Endodermal cell (in vitro differentiated cells): Measurements from ENCODE around the gene NRXN2. TPM values are rescaled to one million over a fixed set of nuclear protein-coding genes. Genes with fewer than 3 reads are reported as not detected.

Experiments
- DNase-seq: peaks from one replicate; pipeline ENCODE4 v3.0.0-alpha.2; 2017
- H3K27ac ChIP-seq: 2 replicates; pipeline ENCODE4 v1.5.1; 2013; ENCODE audit warnings: mild to moderate bottlenecking, low read depth, low read length, moderate library complexity
- H3K27me3 ChIP-seq: 2 replicates; pipeline ENCODE4 v1.6.1; 2013; ENCODE audit warnings: mild to moderate bottlenecking, low read length, moderate library complexity; ENCODE audit not compliant: insufficient read depth, control insufficient read depth, poor library complexity, severe bottlenecking
- H3K36me3 ChIP-seq: 2 replicates; pipeline ENCODE4 v1.7.0; 2013; ENCODE audit warnings: mild to moderate bottlenecking, low read length, moderate library complexity; ENCODE audit not compliant: control insufficient read depth, insufficient read depth
- H3K4me1 ChIP-seq: one replicate; pipeline ENCODE4 v1.7.0; 2013; ENCODE audit warnings: low read length; ENCODE audit not compliant: control insufficient read depth, insufficient read depth
- H3K4me3 ChIP-seq: 2 replicates; pipeline ENCODE4 v1.5.1; 2013; ENCODE audit warnings: mild to moderate bottlenecking, low read length, moderate library complexity
- H3K9ac ChIP-seq: 2 replicates; pipeline ENCODE4 v1.6.1; 2013; ENCODE audit warnings: mild to moderate bottlenecking, low read length, moderate library complexity; ENCODE audit not compliant: poor library complexity, severe bottlenecking; ENCODE audit errors: extremely low read depth
- H3K9me3 ChIP-seq: 2 replicates; pipeline ENCODE4 v1.6.1; 2013; ENCODE audit warnings: mild to moderate bottlenecking, low read length, moderate library complexity; ENCODE audit not compliant: control insufficient read depth
- H3K27ac Mint-ChIP-seq: 2 replicates; pipeline ENCODE4 v1.8.0; 2020; ENCODE audit warnings: mixed read lengths
- H3K27me3 Mint-ChIP-seq: 2 replicates; pipeline ENCODE4 v1.8.0; 2021; ENCODE audit warnings: mild to moderate bottlenecking, mixed read lengths; ENCODE audit not compliant: insufficient read depth
- H3K36me3 Mint-ChIP-seq: 2 replicates; pipeline ENCODE4 v1.8.0; 2020; ENCODE audit warnings: low read depth, mixed read lengths
- H3K4me1 Mint-ChIP-seq: 2 replicates; pipeline ENCODE4 v1.8.0; 2020; ENCODE audit warnings: mixed read lengths
- H3K4me3 Mint-ChIP-seq: 2 replicates; pipeline ENCODE4 v1.8.0; 2020; ENCODE audit warnings: mild to moderate bottlenecking, moderate library complexity, mixed read lengths
- H3K9me3 Mint-ChIP-seq: 2 replicates; pipeline ENCODE4 v1.8.0; 2020; ENCODE audit warnings: mild to moderate bottlenecking, mixed read lengths
- CTCF ChIP-seq: fragments of 200-600 bp; sonication (generic); conservative IDR thresholded peaks from 2 replicates; pipeline ENCODE4 v1.5.0; 2021; ENCODE audit warnings: antibody characterized with exemption, mild to moderate bottlenecking
- WGBS, 2 experiments: methylation state at CpG; one replicate each; pipeline versions ENCODE4 v1.1.5 to v1.1.7; 2013; ENCODE audit warnings: missing lambda C conversion rate in 2 of 2, mixed read lengths in 1 of 2; ENCODE audit not compliant: insufficient coverage in 1 of 2, insufficient read length in 1 of 2; 5-methylcytosine and 5-hydroxymethylcytosine counted together
- total RNA-seq, 2 donors: library from RNA; stranded (reverse); fragmentation: NEBNext Ultra II Directional in 1 of 2; extraction: Animal tissue kit (Norgen Biotek cat#: 25700) in 1 of 2; gene quantifications; 2 replicates in 1 of 2; 3 replicates in 1 of 2; pipeline ENCODE4 v1.2.1, GENCODE V29; 2021

NRXN2 gene
- total RNA-seq, 2 donors from 2014 or later: 1.00 to 1.5 TPM

- no peak overlapping the region for H3K4me3 ChIP-seq
- no peaks in the 10 kb centered on the region for H3K9me3 ChIP-seq
- Mint-ChIP-seq H3K4me1 (peaks cover 23% of the 10 kb centered on the region), H3K36me3 (no peaks in the 10 kb centered on the region), H3K27ac (no peak overlapping the region), H3K9me3 (no peaks in the 10 kb centered on the region), H3K4me3 (no peak overlapping the region), H3K27me3 (peaks cover 9% of the 10 kb centered on the region)
- DNase-seq: no peak
- no peak for TF ChIP-seq CTCF
- H3K36me3 ChIP-seq: no peaks in the 10 kb centered on the region
- no peak overlapping the region for H3K27ac ChIP-seq
- no peak overlapping the region for H3K9ac ChIP-seq
- WGBS, 2 experiments: 94 to 97% methylated on average over 3 to 4 of the region's 4 CpGs
- peaks cover 4% of the 10 kb centered on the region for H3K4me1 ChIP-seq
- H3K27me3 ChIP-seq: no peaks in the 10 kb centered on the region
These were observed 59.3 kb downstream of the NRXN2 start for GRCh38 chr11:64663656-64664055.

GRCh38 chr11:64661614-64662013, 61.4 kb downstream of the NRXN2 start:
- no peak overlapping the region for H3K4me3 ChIP-seq
- no peak for TF ChIP-seq CTCF
- H3K27me3 ChIP-seq: no peaks in the 10 kb centered on the region
- no peak overlapping the region for H3K4me3 Mint-ChIP-seq
- H3K27me3 Mint-ChIP-seq: peaks cover 5% of the 10 kb centered on the region
- no peak for DNase-seq
- H3K4me1 Mint-ChIP-seq: peaks cover 31% of the 10 kb centered on the region
- H3K36me3 ChIP-seq: no peaks in the 10 kb centered on the region
- H3K9me3 ChIP-seq: no peaks in the 10 kb centered on the region
- H3K9me3 Mint-ChIP-seq: no peaks in the 10 kb centered on the region
- H3K27ac Mint-ChIP-seq: no peak overlapping the region
- H3K36me3 Mint-ChIP-seq: no peaks in the 10 kb centered on the region
- no peak overlapping the region for H3K9ac ChIP-seq
- H3K4me1 ChIP-seq: peaks cover 19% of the 10 kb centered on the region
- 90 to 100% methylated on average over 4 to 7 of the region's 7 CpGs for WGBS, 2 experiments
- no peak overlapping the region for H3K27ac ChIP-seq

- Mint-ChIP-seq H3K27ac (no peak overlapping the region), H3K4me1 (peaks cover 36% of the 10 kb centered on the region), H3K36me3 (no peaks in the 10 kb centered on the region), H3K4me3 (no peak overlapping the region), H3K9me3 (no peaks in the 10 kb centered on the region), H3K27me3 (peaks cover 5% of the 10 kb centered on the region)
- Histone ChIP-seq H3K27ac (no peak overlapping the region), H3K36me3 (no peaks in the 10 kb centered on the region), H3K9ac (no peak overlapping the region), H3K4me1 (peaks cover 23% of the 10 kb centered on the region), H3K9me3 (no peaks in the 10 kb centered on the region), H3K27me3 (no peaks in the 10 kb centered on the region), H3K4me3 (no peak overlapping the region)
- peak; percentile 44 for DNase-seq
- no peak for TF ChIP-seq CTCF
- 79 to 89% methylated on average over 4 to 6 of the region's 6 CpGs for WGBS, 2 experiments
These were observed 61.9 kb downstream of the NRXN2 start for GRCh38 chr11:64661146-64661545.
